HG03575 (cell line): ENCODE data around the gene GRM7.

ENCODE experiments used
- ATAC-seq: cut with Tn5 transposase; IDR thresholded peaks from one replicate; pipeline ENCODE4 v1.9.1; 2021; ENCODE audit not compliant: unreplicated experiment, insufficient number of reproducible peaks, low FRiP score; ENCODE audit errors: extremely low read depth

GRM7 gene

DNA sequence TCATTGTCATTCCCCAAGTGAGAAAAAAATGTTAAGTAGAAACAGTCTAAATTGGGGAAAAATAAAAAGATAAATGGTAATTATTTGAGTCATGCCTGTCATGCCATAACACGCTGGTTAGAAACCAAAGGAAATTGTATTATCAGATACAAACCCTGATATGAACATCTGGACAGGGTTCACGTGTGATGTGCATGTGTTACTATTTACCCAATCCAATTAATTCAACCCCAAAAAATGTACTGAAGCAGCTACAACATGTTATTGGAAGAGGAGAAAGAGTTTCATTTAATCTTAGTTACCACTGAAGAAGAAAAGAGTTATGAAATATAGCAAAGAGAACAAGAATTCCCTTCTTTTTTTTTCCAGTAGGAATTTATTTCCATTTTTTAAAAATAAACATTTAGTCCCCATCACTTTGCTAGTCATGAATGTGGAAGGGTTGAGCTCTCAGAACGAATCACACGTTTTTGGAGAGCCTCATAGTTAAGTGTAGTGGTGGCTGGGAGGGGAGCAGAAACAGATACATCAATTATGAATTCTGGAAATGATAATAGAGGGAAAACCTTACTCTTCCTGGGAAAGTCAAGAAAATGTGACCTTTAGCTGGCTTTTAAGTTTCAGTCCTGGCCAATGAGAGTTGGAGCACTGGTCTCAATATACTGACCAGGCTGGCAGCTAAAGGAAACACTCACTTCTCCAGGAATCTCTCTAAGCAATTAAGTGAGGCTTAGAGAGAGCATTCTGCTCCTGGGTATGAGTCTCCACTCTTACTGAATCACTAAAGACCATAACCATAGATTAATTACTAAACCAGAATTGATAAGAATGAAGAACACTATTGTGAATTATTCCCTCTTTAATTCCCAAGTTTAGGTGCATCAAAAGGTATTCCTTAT, 796.5 kb downstream of the GRM7 start:
- ATAC-seq, result no peak

GRCh38 chr3:7658294-7658693, 797.4 kb downstream of the GRM7 start:
- ATAC-seq, result no peak

DNA sequence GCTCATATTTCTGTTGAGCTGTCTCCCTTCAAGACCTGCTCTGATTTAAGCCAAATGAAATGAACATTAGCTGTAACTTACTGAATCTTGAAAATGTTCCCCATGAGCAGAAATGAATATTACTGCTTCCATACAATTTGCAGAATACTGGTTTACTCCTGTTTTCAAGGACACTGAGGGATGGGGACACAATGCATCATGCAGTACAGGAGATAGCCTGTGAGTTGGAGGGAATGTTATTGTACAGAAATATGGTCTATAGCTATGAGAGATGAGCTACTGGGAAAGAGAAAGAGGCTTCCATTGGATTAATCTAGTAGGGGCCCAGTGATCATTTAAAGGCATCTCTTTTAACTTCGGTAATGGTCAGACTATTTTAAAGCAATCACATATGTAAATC, 798.2 kb downstream of the GRM7 start:
- no peak for ATAC-seq

DNA sequence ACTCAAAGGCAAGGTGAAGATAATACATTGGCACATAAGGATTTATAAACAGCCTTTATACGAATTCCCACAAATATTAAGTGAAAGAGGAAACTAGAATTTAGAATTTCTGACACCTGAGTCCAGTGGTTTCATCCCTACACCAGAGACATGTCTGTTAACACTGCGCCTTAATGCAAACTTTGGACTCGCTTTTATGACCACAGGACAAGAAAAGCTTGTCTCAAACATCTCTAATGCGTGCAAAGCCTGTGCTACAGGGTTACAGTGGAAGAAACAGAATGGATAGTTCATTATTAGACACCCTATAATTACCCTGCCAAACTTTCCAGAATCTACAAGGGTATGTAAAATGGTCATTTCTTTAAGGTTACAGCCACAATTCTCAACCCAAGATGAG, 802.9 kb downstream of the GRM7 start:
- ATAC-seq, result no peak

- ATAC-seq, result no peak
These were observed 806.9 kb downstream of the GRM7 start for GRCh38 chr3:7667774-7668173.

DNA sequence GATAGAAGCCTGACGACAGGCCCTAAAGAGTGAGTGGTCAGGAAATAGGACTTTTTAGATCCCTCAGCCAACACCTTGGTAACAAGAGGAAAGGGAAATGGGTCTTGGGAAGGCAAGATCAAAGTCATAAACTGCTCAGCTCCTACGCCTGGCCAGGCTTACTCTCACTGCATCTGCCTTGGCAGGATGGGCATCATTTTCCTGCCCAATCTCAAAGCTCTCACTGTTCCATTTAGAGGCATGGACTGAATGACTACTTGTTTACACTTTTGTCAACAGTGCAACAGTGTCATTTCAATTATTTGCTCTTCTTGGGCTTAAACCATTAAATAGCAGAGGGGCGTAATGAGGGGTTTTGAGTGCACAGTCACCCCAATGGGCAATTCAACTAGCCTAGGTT, 808.7 kb downstream of the GRM7 start:
- no peak for ATAC-seq

DNA sequence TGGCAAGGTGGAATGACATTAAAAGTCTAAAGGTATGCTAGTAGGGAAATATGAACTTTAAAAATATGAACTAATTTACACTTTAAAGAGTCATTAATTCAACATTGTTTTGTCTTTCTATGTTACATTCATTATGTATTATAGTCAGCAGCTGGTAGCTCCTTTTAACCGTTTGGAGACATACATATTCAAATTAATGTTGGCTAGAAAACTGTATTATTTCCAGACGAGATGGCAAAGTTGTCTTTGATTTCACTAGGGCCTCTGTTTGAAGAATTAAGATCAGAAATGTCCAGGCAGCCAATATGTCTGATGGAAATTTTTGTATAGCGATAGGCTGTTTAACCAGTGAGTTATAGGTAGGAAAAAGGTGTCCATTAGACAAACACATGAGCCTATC, 817.6 kb downstream of the GRM7 start:
- ATAC-seq, result no peak

- no peak for ATAC-seq
These were observed 821.9 kb downstream of the GRM7 start for GRCh38 chr3:7682822-7683229.

- ATAC-seq, result no peak
These were observed 822.5 kb downstream of the GRM7 start for GRCh38 chr3:7683426-7683825.

DNA sequence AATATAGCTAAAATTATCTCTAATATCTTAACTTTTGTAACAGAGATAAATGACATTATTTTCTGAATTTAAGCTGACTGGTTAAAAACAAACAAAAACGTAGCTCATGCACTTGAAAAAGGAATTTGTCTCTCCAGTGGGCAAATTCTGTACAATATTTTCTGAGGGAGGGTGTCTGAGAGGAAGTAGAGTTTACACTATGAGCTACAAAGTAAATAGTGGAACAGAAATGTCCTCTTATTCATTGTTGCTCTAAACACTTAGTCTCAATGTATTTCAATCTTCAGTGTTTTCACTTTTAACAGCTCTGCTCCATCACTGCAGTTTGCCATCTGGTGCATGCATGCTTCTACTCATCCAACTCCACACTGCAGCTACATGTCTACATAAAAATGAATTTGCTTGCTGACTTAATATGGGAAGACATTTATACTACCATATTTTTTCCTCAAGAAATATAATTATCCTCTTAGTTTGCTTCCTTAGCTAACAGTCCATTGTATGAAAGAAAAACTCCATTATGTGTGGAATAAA, 823.3 kb downstream of the GRM7 start:
- no peak for ATAC-seq

- ATAC-seq, result no peak
These were observed 826.7 kb downstream of the GRM7 start for GRCh38 chr3:7687428-7688147.

GRCh38 chr3:7692866-7693265, 832.0 kb downstream of the GRM7 start:
- no peak for ATAC-seq

DNA sequence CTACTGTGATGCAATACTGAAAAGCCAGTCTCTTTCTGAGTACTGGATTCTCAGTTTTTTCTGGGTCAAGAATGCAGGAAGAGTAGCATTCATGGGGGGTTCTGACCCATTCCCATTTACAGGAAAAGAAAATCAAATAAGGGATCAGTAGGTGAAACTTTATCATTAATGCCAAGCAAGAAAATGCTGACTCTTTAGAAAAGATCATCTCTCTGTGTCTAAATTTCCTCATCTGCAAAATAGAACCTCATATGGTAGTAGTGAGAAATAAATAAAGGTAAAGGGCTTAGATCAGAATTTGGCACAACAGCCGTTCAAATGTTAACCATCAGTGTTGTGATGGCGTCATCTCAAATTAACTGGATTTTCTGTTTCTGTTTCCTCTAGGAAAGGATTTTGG, 833.1 kb downstream of the GRM7 start:
- no peak for ATAC-seq

DNA sequence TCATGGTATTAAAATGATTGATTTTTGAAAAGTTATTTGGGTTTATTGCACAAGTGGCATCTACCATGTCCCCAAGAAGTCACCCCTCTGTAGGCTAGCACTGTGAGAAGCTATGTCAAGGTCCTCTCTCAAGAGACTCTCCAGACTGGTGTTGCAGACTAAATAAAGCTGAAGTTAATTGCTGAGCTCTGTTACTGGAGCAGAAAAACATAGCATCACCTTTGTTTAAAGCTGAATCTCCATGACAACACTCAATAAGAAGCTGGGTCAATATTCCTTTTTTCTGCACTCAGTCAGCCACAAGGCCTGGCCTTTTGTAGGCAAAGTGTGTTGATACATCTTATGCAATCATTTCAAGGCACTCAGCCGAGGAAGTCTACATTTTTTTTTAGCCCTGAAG, 834.1 kb downstream of the GRM7 start:
- ATAC-seq, result no peak

- ATAC-seq, result no peak
These were observed 835.4 kb downstream of the GRM7 start for GRCh38 chr3:7696320-7696719.

DNA sequence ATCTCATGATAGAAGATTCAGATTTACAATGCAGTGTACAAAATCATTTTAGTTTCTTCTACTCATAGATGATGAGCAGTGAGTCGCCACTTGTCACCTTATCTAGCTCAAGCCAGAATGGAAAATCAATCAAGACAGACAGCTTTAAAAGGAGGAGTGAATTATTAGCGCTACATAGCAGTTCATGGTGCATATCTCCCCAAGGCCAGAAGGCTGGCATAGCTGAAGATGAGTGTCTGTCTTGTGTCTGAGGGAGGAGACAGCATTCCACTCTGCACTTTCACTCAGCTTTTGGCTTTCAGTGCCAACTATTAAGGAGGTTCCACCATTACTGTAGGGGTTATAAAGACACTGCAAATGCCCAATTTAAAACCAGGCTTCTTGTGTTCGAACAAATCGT, 836.6 kb downstream of the GRM7 start:
- ATAC-seq, result no peak

DNA sequence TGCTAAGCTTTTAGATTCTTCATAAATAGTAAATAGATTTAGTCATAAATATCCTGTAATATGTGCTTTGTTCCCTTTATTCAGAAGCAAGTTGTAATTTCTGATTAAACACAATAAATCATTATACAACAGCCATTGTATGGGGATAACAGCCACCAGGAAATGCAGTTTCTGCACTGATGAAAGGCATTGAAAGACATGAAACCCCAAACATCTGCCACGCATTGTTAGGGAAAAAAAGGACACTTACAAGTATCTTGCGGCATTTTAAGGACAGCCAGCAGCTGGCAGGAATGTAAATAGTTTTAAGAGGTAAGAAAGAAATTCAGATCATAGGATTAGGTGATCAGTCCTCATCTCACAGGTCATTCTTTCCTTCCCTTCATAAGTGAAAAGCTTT, 839.6 kb downstream of the GRM7 start:
- ATAC-seq, result no peak

- no peak for ATAC-seq
These were observed 840.1 kb downstream of the GRM7 start for GRCh38 chr3:7700977-7701376.

- no peak for ATAC-seq
These were observed 846.3 kb downstream of the GRM7 start for GRCh38 chr3:7707187-7707586.

DNA sequence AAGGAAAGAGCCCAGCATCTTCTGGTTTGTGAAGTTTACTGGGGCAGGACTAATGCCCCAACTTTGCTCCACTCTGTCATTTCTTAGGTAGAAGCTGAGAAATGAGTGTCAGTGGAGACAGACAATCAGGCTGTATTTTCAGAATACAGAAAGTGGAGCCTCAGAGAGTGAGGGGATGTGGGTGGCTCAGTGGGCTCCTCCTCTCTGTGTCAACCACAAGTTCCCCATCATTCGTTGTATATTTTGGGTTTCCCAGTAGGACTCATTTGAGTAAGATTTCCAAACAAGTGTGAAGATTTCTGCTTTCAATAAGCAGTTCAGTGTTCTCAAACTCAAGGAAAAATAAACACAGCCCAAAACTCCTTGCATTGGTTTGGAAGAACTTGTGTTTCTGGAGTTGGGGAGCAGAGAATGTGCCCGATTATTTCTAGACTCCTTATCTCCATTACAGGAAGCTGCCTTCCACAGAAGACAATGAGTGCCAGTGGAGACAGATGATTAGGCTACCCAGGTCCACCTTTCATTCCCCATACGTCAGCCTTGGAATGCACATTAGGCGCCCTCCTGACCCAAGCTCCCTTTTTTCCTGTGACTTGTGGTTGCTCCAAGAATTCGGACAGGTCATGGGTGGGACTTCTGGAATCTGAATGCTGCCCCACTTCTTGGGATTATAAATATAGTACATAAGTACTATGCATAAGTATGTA, 848.6 kb downstream of the GRM7 start:
- ATAC-seq, result no peak
